Activated CD4-positive, alpha-beta T cell treated with anti-CD3 and anti-CD28 coated beads, Interleukin-10, Interleukin-2, amounts not matched to agents 100 ng/mL and 50 ng/mL, durations not matched to agents 16 hours and 8 hours (primary cell): ENCODE results near the gene DDAH1.

Experiments used
- DNase-seq: peaks from one replicate; pipeline ENCODE4 v3.0.0-alpha.2; 2020

The DDAH1 gene

GRCh38 chr1:85322655-85323054 lies 142.3 kb downstream of the DDAH1 start:
- no peak for DNase-seq

- DNase-seq: peak; percentile 90
Measured at GRCh38 chr1:85321237-85321964, 143.6 kb downstream of the DDAH1 start.

GRCh38 chr1:85320371-85321131 lies 144.4 kb downstream of the DDAH1 start:
- DNase-seq: no peak

- DNase-seq: no peak
Measured at GRCh38 chr1:85319931-85320330, 145.0 kb downstream of the DDAH1 start.

GRCh38 chr1:85319491-85319890 lies 145.5 kb downstream of the DDAH1 start:
- DNase-seq: no peak

- no peak for DNase-seq
Measured at GRCh38 chr1:85318217-85318616, 146.7 kb downstream of the DDAH1 start.

- no peak for DNase-seq
Measured at GRCh38 chr1:85317560-85317959, 147.4 kb downstream of the DDAH1 start.

- no peak for DNase-seq
Measured at GRCh38 chr1:85316321-85316720, 148.6 kb downstream of the DDAH1 start.

GRCh38 chr1:85315789-85316188 lies 149.2 kb downstream of the DDAH1 start:
- no peak for DNase-seq

- DNase-seq: no peak
Measured at GRCh38 chr1:85314726-85315125, 150.2 kb downstream of the DDAH1 start.

- no peak for DNase-seq
Measured at GRCh38 chr1:85313888-85314696, 150.9 kb downstream of the DDAH1 start.

- no peak for DNase-seq
Measured at GRCh38 chr1:85311818-85312217, 153.1 kb downstream of the DDAH1 start.

- no peak for DNase-seq
Measured at GRCh38 chr1:85308833-85309350, 156.1 kb downstream of the DDAH1 start.

GRCh38 chr1:85307987-85308832 lies 156.7 kb downstream of the DDAH1 start:
- peak; percentile 64 for DNase-seq

GRCh38 chr1:85306236-85306635 lies 158.7 kb downstream of the DDAH1 start:
- no peak for DNase-seq

- no peak for DNase-seq
Measured at GRCh38 chr1:85303440-85304162, 161.4 kb downstream of the DDAH1 start.

- no peak for DNase-seq
Measured at GRCh38 chr1:85300140-85300539, 164.8 kb downstream of the DDAH1 start.

GRCh38 chr1:85297855-85298629 lies 166.9 kb downstream of the DDAH1 start:
- DNase-seq: peak; percentile 92

GRCh38 chr1:85297538-85297854 lies 167.5 kb downstream of the DDAH1 start:
- DNase-seq: no peak

GRCh38 chr1:85296980-85297379 lies 168.0 kb downstream of the DDAH1 start:
- no peak for DNase-seq

- DNase-seq: no peak
Measured at GRCh38 chr1:85295654-85296053, 169.3 kb downstream of the DDAH1 start.
